Measurements from ENCODE around the gene SPI1. TPM values are rescaled to one million over a fixed set of nuclear protein-coding genes. Genes with fewer than 3 reads are reported as not detected.

Gene SPI1
- not detected in 2 replicates for total RNA-seq

DNA sequence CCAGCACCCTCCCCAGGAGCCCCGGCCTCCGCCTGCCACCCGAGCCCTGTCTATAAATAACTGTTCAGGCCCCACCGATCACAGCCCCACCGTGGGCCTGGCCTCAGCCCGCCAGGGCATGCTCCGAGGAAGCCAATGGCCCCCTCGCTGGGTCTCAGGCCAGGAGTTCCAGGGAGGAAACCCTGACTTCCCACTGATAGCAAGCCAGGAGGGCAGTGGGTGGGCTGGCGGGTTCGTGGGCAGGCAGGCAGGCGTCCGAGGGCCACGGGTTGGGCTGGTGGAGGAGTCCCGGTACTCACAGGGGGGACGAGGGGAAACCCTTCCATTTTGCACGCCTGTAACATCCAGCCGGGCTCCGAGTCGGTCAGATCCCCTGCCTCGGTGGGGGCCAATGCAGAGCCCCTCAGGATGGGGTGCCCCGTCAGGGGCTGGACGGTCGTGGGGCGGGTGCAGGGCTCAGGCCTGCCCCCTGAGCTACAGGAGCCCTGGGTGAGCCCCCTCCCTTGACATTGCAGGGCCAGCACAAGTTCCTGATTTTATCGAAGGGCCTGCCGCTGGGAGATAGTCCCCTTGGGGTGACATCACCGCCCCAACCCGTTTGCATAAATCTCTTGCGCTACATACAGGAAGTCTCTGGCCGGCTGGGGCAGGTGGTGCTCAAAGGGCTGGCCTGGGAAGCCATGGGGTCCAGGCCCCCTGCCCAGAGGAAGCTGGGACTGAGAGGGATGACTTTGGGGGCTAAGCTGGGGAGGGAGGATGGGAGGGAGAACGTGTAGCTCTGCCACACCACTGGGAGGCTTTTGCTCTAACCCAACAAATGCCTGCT is at the start of gene SPI1:
SPI1 (minus strand) TSS at position 538 of the 826 bp plus-strand sequence; CDS start at position 344, 194 bp downstream.

GRCh38 chr11:47426062-47426956 is 48.0 kb upstream of the SPI1 start, which contains the start of gene PSMC3:
Gene PSMC3 (minus strand): TSS chr11:47426439. CDS start chr11:47426279, 160 bp downstream.

GRCh38 chr11:47407746-47408590 is 29.6 kb upstream of the SPI1 start, which contains the start of gene SLC39A13:
Gene SLC39A13 (plus strand): TSS chr11:47408590. CDS start chr11:47410095, 1,505 bp downstream.

DNA sequence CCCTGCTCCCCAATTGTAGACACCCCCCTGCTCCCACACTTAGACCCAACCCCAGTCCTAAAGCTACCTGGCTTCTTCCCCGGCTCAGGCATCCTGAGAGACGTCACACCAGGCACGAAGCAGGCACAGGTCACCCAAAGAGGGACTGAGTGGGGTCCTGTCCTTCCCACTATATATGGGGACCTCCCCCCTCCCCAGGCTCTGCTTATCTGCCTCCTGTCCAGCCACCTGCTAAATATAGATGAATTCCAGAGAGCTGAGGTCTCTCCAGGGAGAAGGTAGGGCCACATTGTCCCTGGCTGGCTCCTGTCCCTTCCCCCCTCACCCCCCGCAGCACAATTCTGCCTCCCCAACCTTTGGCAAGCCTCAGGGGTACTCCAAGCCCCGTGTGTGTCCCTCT is 25.8 kb downstream of the SPI1 start, which contains the start of gene MYBPC3:
MYBPC3 (minus strand) TSS at position 147 of the 400 bp plus-strand sequence; CDS start at position 92, 55 bp downstream.

Other genes with a start within 250 kb of the SPI1 start
- gene ARFGAP2, start 201.7 kb downstream of the SPI1 start, total RNA-seq = 81.2 and 107 TPM in 2 replicates
- gene PACSIN3, start 192.1 kb downstream of the SPI1 start, total RNA-seq = 39.3 and 42.2 TPM in 2 replicates
- 33.4 and 49.7 TPM in 2 replicates for gene DDB2, start 163.6 kb downstream of the SPI1 start, total RNA-seq
- 49.5 and 93.3 TPM in 2 replicates for gene ACP2, start 129.7 kb downstream of the SPI1 start, total RNA-seq
- gene NR1H3, start 120.6 kb downstream of the SPI1 start, total RNA-seq = 32.5 and 72.8 TPM in 2 replicates
- 14.4 and 33.1 TPM in 2 replicates for gene MADD, start 108.4 kb downstream of the SPI1 start, total RNA-seq
- gene MYBPC3, start 25.8 kb downstream of the SPI1 start, total RNA-seq = not detected in 2 replicates
- gene SLC39A13, start 30.0 kb upstream of the SPI1 start, total RNA-seq = 111 and 118 TPM in 2 replicates
- gene PSMC3, start 47.9 kb upstream of the SPI1 start, total RNA-seq = 105 and 200 TPM in 2 replicates
- 3.6 TPM in 1 of 2 replicates, not detected in the other for gene RAPSN, start 70.6 kb upstream of the SPI1 start, total RNA-seq
- 58.6 and 60.2 TPM in 2 replicates for gene CELF1, start 174.6 kb upstream of the SPI1 start, total RNA-seq
- 115 and 134 TPM in 2 replicates for gene PTPMT1, start 187.1 kb upstream of the SPI1 start, total RNA-seq
- 21.1 and 26.2 TPM in 2 replicates for gene KBTBD4, start 200.4 kb upstream of the SPI1 start, total RNA-seq
- gene NDUFS3, start 200.5 kb upstream of the SPI1 start, total RNA-seq = 60.6 and 72.5 TPM in 2 replicates
- gene FAM180B, start 208.1 kb upstream of the SPI1 start, total RNA-seq = 0.40 TPM in 1 of 2 replicates, not detected in the other
- 3.6 and 6.3 TPM in 2 replicates for gene C1QTNF4, start 215.9 kb upstream of the SPI1 start, total RNA-seq